T-helper 1 cell treated with Interleukin-12 subunit alpha and Interleukin-12 subunit beta and Interleukin-4 antibody, amounts not matched to agents 30 μg/mL and 1 μg/mL, for 36 hours (primary cell): ENCODE data around the gene DYSF.
A peak's percentile ranks its signal among the peaks of the same experiment; 100 is the strongest.
"Not testable (repeated sequence)": the region's sequence is repeated elsewhere in the genome, so short reads cannot be mapped to it uniquely, and the experiment has no call there.

Experiments
- H3K27ac Mint-ChIP-seq: one replicate; pipeline ENCODE4 v1.8.0; 2021; ENCODE audit warnings: mild to moderate bottlenecking, mixed read lengths
- H3K27me3 Mint-ChIP-seq: one replicate; pipeline ENCODE4 v1.8.0; 2021; ENCODE audit warnings: low read depth, mixed read lengths
- H3K36me3 Mint-ChIP-seq: one replicate; pipeline ENCODE4 v1.8.0; 2021; ENCODE audit warnings: low read depth, mixed read lengths
- H3K4me1 Mint-ChIP-seq: one replicate; pipeline ENCODE4 v1.8.0; 2021; ENCODE audit warnings: low read depth, mixed read lengths
- H3K4me3 Mint-ChIP-seq: one replicate; pipeline ENCODE4 v1.8.0; 2021; ENCODE audit warnings: mild to moderate bottlenecking, moderate library complexity, mixed read lengths
- H3K9me3 Mint-ChIP-seq: one replicate; pipeline ENCODE4 v1.8.0; 2021; ENCODE audit warnings: mixed read lengths

DYSF gene

DNA sequence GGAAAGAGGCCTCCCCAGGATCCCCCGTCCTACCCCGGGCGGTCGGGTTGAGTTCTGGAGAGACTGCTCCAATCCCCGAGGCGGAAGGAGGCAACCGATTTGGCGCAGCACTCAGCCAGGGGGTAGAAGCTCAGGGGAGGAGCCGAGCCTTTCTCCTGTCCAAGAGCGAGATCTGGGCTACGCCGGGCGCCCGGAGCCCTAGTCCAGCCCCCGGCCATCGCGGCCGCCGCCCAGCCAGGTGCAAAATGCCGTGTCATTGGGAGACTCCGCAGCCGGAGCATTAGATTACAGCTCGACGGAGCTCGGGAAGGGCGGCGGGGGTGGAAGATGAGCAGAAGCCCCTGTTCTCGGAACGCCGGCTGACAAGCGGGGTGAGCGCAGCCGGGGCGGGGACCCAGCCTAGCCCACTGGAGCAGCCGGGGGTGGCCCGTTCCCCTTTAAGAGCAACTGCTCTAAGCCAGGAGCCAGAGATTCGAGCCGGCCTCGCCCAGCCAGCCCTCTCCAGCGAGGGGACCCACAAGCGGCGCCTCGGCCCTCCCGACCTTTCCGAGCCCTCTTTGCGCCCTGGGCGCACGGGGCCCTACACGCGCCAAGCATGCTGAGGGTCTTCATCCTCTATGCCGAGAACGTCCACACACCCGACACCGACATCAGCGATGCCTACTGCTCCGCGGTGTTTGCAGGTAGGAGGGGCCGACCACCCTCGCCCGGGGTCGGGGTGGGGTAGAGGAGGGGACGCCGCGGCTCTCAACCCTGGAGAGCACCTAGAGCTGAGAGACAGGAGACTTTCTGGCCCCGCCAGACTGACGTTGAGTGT is at the start of gene DYSF:
Gene DYSF, plus strand, starts transcription at position 158 of the 817 bp plus-strand sequence.
- peaks cover 59% of the 10 kb centered on the region for H3K27me3 Mint-ChIP-seq
- peak within 1 kb of the TSS; percentile 47 for H3K4me3 Mint-ChIP-seq
- peaks cover 11% of the 10 kb centered on the region for H3K4me1 Mint-ChIP-seq
- H3K36me3 Mint-ChIP-seq = no peaks in the 10 kb centered on the region
- H3K9me3 Mint-ChIP-seq = no peaks in the 10 kb centered on the region
- no peak within 1 kb of the TSS for H3K27ac Mint-ChIP-seq

DNA sequence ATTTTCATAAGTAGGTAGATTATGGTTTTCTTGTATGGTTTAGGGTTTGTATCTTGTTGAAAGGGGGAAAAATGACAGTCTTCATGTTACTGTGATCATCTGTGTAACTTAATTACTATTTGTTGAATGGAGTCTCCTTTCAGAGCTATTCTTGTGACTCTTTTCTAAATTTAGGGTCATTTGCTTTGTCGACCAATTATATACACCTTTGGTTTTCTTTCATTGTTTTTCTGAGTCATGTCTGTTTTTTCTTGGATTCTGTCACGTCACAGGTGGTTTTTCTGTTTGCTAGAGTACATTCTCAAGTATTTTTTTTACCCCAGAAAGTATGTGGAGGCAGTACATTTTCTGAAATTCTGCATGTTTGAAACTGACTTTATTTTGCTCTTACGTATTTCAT is 43.8 kb upstream of the DYSF start:
- H3K27me3 Mint-ChIP-seq = no peaks in the 10 kb centered on the region
- H3K36me3 Mint-ChIP-seq = peaks cover 33% of the 10 kb centered on the region
- no peak overlapping the region for H3K27ac Mint-ChIP-seq
- no peak overlapping the region for H3K4me3 Mint-ChIP-seq
- no peaks in the 10 kb centered on the region for H3K9me3 Mint-ChIP-seq
- peaks cover 1% of the 10 kb centered on the region for H3K4me1 Mint-ChIP-seq

DNA sequence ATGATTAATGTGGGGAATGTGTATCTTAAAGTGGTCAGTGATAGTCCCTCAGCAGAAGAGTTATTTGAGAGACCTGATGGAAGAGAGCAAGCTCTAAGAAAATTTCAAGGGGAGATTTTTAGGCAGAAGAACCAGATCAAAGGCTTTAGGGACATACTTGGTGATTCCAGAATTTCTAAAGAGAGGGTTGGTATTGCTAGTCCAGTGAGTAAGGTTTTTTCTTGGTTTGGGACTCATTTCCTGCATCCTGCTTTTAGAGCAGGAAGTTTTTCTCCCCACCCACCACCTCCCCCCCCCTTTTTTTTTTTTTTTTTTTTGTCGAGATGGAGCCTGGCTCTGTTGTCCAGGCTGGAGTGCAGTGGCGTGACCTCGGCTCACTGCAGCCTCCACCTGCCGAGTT is 42.7 kb upstream of the DYSF start:
- peaks cover 1% of the 10 kb centered on the region for H3K4me1 Mint-ChIP-seq
- H3K27ac Mint-ChIP-seq = no peak overlapping the region
- no peak overlapping the region for H3K4me3 Mint-ChIP-seq
- H3K36me3 Mint-ChIP-seq = peaks cover 29% of the 10 kb centered on the region
- no peaks in the 10 kb centered on the region for H3K9me3 Mint-ChIP-seq
- H3K27me3 Mint-ChIP-seq = no peaks in the 10 kb centered on the region

DNA sequence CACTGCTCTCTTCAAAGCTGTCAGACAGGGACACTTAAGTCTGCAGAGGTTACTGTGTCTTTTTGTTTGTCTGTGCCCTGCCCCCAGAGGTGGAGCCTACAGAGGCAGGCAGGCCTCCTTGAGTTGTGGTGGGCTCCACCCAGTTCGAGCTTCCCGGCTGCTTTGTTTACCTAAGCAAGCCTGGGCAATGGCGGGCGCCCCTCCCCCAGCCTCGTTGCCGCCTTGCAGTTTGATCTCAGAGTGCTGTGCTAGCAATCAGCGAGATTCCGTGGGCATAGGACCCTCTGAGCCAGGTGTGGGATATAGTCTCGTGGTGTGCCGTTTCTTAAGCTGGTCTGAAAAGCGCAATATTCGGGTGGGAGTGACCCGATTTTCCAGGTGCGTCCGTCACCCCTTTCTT is 36.5 kb upstream of the DYSF start:
- not testable (repeated sequence) for H3K4me1 Mint-ChIP-seq, H3K27ac Mint-ChIP-seq, H3K27me3 Mint-ChIP-seq, H3K36me3 Mint-ChIP-seq, H3K9me3 Mint-ChIP-seq
- peak overlapping the region; percentile 82 for H3K4me3 Mint-ChIP-seq

DNA sequence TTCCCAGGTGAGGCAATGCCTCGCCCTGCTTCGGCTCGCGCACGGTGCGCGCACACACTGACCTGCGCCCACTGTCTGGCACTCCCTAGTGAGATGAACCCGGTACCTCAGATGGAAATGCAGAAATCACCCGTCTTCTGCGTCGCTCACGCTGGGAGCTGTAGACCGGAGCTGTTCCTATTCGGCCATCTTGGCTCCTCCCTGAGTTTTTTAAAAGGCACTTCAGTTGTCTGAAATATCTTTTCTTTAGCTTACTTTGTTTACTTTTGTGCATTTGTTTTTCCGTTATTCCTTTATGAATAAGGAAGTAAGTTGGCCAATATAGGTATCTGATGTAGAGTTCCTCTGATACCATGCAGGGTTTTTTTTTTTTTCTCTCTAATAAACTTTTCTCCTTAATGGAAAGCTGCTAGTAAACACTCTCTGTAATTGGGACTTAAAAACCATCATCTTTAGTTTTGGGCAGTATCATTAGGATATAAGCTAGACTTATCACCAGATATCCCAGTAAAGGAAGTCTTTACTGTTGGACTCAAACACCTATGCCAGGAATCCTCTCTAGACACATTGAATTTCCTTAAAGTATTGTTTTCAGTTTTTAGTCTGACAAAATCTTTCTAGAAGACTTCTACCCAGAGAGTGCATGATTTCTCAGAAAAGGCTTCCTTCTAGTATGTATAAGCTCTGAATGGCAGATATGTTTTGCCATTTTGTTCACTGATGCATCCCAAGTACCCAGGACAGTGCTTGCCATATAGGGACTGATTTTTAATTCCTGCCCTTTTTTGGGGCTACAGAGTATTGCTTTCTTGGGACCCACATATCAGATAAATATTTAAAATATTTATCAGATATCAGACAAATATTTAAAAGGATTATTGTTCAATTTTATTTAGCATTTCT is 35.8 kb upstream of the DYSF start:
- no peaks in the 10 kb centered on the region for H3K9me3 Mint-ChIP-seq
- no peaks in the 10 kb centered on the region for H3K27me3 Mint-ChIP-seq
- peak overlapping the region; percentile 82 for H3K4me3 Mint-ChIP-seq
- peaks cover 7% of the 10 kb centered on the region for H3K4me1 Mint-ChIP-seq
- peaks cover 7% of the 10 kb centered on the region for H3K36me3 Mint-ChIP-seq
- peak overlapping the region; percentile 67 for H3K27ac Mint-ChIP-seq

DNA sequence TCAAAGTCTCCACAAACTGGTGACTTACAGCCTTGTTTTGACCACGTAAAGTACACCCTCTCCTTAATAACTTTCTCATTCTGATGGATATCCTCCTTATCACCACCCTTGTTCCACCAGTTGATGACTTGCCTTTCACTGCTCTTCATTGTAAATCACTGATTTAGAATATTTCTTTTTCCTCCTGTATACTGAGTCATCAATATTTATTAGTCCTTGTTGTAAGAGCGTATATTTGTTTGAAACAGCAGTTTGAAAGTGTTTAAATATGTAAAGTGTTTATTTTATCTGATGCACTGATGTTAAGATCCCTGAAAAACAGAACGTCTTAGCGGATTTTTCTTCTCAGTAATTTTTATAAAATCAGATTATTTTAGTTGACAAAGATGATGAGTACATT is 34.2 kb upstream of the DYSF start:
- Mint-ChIP-seq H3K4me1 (peaks cover 7% of the 10 kb centered on the region), H3K4me3 (no peak overlapping the region), H3K36me3 (peaks cover 21% of the 10 kb centered on the region), H3K9me3 (no peaks in the 10 kb centered on the region), H3K27me3 (no peaks in the 10 kb centered on the region), H3K27ac (no peak overlapping the region)

DNA sequence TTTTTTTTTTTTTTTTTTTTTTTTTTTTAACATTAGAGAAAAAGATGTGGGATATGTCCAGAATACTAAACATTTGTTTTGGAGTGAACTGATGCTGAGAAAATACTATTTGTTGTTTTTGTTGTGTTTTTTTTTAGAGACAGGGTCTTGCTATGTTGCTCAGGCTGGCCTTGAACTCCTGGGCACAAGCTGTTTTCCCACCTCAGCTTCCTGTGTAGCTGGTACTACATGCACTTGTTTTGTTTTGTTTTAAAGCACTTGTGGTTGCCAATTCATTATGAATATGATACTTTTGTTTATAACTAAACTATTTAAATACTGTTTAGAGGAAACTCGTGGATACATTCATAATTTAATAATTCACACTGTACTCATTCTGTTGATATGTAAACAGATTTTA is 33.4 kb upstream of the DYSF start:
- Mint-ChIP-seq H3K4me3 (no peak overlapping the region), H3K4me1 (peaks cover 7% of the 10 kb centered on the region), H3K9me3 (no peaks in the 10 kb centered on the region), H3K27ac (no peak overlapping the region), H3K36me3 (peaks cover 27% of the 10 kb centered on the region), H3K27me3 (no peaks in the 10 kb centered on the region)

DNA sequence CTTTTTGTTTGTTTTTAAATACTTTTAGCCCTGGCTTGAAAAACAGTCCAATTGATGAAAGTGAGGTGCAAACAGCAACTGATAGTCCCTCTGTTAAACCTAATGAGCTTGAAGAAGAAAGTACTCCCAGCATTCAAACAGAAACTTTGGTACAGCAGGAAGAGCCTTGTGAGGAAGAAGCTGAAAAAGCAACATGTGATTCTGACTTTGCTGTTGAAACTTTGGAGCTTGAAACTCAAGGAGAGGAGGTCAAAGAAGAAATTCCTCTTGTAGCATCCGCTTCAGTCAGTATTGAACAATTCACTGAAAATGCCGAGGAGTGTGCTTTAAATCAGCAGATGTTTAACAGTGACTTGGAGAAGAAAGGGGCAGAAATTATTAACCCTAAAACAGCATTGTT is 30.6 kb upstream of the DYSF start:
- Mint-ChIP-seq H3K4me1 (peaks cover 5% of the 10 kb centered on the region), H3K4me3 (no peak overlapping the region), H3K27ac (no peak overlapping the region), H3K36me3 (peaks cover 40% of the 10 kb centered on the region), H3K9me3 (no peaks in the 10 kb centered on the region), H3K27me3 (no peaks in the 10 kb centered on the region)

DNA sequence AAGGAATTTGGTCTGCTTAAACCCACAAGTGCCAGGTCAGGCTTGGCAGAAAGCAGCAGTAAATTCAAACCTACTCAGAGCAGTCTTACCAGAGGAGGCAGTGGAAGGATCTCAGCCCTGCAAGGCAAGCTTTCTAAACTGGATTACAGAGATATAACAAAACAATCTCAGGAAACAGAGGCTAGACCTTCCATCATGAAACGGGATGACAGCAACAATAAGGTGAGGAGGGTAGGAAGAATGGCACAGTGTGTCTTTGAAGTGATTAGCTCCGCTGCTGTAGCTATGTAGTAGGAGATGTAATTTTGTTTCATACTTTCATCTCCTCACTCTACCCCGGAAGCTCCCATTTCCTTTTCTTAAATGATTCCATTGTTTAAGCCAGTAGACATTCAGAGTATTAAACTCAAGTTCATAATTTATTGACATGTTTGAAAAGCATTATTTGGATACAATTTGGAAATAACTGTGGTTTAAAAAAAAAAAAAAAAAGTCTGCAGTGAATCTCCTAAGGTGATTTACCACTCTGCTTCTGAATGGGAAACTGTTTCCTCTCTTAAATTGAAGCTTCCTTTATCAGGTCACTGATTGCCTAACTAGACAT is 29.4 kb upstream of the DYSF start:
- Mint-ChIP-seq H3K4me3 (no peak overlapping the region), H3K9me3 (no peaks in the 10 kb centered on the region), H3K27me3 (no peaks in the 10 kb centered on the region), H3K27ac (no peak overlapping the region), H3K36me3 (peaks cover 49% of the 10 kb centered on the region), H3K4me1 (peaks cover 5% of the 10 kb centered on the region)

DNA sequence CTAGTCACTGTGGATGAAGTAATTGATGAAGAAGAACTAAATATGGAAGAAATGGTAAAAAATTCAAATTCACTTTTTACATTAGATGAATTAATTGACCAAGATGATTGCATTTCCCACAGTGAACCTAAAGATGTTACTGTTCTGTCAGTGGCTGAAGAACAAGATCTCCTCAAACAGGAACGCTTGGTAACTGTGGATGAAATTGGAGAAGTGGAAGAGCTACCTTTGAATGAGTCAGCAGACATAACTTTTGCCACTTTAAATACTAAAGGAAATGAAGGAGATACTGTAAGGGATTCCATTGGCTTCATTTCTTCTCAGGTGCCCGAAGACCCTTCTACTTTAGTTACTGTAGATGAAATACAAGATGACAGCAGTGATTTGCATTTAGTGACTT is 26.6 kb upstream of the DYSF start:
- H3K27ac Mint-ChIP-seq = no peak overlapping the region
- H3K4me3 Mint-ChIP-seq = no peak overlapping the region
- peaks cover 3% of the 10 kb centered on the region for H3K4me1 Mint-ChIP-seq
- H3K9me3 Mint-ChIP-seq = no peaks in the 10 kb centered on the region
- H3K27me3 Mint-ChIP-seq = no peaks in the 10 kb centered on the region
- H3K36me3 Mint-ChIP-seq = peaks cover 59% of the 10 kb centered on the region

DNA sequence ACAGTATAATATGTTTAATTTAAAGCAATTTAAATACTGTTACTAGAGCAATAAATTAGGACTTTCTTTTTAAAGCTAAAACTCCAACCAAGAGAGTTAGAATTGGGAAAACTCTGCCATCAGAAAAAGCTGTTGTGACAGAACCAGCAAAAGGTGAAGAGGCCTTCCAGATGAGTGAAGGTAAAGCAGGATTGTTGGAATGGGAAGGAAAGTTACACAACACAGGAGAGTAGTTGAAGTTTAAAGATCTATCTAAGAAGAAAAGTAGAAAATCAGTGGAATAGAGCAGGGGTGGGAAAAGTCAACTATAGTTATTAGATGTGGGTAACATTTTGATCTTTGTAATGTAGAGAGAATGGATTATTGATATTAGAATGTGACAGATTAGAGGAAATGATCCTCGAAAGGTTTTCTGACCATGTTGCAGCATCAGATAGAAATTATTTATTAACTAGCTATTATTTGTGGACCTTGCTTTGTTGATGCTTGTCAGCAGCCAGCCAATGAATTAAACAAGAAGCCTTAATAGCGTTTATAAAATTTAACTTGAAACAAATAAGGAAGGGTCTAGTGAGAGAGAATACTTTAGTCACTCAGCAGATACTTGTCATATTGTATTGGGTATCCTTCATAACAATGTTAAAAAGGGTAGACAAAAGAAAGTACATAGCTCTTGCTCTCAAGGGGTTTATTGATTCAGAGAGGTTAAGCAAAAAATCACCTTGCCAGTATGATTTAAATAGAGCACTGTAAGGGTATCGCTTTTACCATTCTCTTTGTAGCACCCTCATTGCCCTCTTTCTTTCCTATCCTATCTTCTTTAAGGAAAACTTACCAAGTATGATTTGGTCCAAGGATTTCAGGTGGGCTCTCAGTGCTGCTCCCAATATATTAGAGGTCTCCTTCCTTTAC is 24.6 kb upstream of the DYSF start:
- H3K27me3 Mint-ChIP-seq = no peaks in the 10 kb centered on the region
- H3K9me3 Mint-ChIP-seq = no peaks in the 10 kb centered on the region
- H3K36me3 Mint-ChIP-seq = peaks cover 52% of the 10 kb centered on the region
- peaks cover 3% of the 10 kb centered on the region for H3K4me1 Mint-ChIP-seq
- no peak overlapping the region for H3K4me3 Mint-ChIP-seq
- no peak overlapping the region for H3K27ac Mint-ChIP-seq

DNA sequence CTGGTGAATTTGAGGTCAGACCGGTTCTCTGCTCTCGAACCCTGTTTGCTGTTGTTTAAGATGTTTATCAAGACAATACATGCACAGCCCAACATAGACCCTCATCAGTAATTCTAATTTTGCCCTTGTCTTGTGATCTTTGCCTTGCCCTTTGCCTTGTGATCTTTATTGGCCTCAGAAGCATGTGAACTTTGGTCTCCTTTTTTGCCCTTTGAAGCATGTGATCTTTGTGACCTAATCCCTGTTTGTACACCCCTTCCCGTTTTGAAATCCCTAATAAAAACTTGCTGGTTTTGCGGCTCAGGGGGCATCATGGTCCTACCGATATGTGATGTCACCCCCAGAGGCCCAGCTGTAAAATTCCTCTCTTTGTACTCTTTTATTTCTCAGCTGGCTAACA is 8.2 kb upstream of the DYSF start:
- H3K27ac Mint-ChIP-seq, H3K4me1 Mint-ChIP-seq, H3K36me3 Mint-ChIP-seq, H3K4me3 Mint-ChIP-seq, H3K27me3 Mint-ChIP-seq, H3K9me3 Mint-ChIP-seq: not testable (repeated sequence)

DNA sequence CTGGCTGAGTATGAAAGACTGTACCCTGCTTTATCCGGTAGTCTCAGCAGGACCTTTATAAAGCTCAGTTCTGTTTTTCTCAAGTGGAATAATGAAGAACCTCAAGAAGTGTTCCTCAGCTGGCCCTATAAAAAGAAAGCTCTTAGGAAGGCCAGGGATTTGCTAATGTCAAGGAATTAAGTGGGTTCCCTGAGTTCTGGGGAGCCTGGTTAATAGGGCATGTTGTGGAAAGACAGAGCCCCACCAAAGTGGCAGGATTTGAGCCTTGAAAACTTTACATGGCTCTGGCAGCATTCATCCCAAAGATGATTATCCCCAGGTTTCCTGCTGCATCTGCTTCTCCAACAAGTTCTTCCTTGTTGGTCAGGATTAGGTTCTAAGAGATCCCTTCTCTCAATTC is 6.9 kb upstream of the DYSF start:
- H3K27me3 Mint-ChIP-seq = peaks cover 6% of the 10 kb centered on the region
- H3K4me3 Mint-ChIP-seq = no peak overlapping the region
- H3K9me3 Mint-ChIP-seq = no peaks in the 10 kb centered on the region
- H3K4me1 Mint-ChIP-seq = peaks cover 4% of the 10 kb centered on the region
- H3K27ac Mint-ChIP-seq = no peak overlapping the region
- peaks cover 4% of the 10 kb centered on the region for H3K36me3 Mint-ChIP-seq

DNA sequence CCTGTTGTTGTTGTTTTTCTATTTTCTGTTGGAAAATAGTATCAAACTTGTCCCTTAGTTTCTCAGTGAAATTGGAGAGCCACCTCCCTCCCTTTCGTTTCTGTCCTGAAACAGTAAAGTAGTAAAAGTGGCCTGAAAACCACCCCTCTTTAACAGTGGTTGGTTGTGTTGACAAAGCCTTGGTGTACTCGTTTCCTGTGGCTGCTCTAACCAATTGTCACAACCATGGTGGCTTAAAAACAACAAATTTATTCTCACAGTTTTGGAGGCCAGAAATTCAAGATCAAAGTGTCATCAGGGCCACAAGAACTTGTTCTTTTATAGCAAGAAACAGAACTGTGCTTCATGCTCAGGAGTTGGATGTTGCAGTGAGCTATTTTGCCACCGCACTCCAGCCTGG is 4.0 kb upstream of the DYSF start:
- no peak overlapping the region for H3K4me3 Mint-ChIP-seq

More for the DNA sequence above, 4.0 kb upstream of the DYSF start:
- Mint-ChIP-seq H3K4me1 (peaks cover 9% of the 10 kb centered on the region), H3K27ac (no peak overlapping the region), H3K9me3 (no peaks in the 10 kb centered on the region), H3K36me3 (no peaks in the 10 kb centered on the region), H3K27me3 (peaks cover 34% of the 10 kb centered on the region)
